NCI-H2196 (cell line): ENCODE results near the gene WDR91.
"Not testable (repeated sequence)": the region's sequence is repeated elsewhere in the genome, so short reads cannot be mapped to it uniquely, and the experiment has no call there.

Experiments
- DNase-seq: peaks from one replicate; lab custom pipeline; 2025; ENCODE audit not compliant: unreplicated experiment; lab: John Stamatoyannopoulos, UW

WDR91 gene

GRCh38 chr7:135234095-135234494 lies 22.8 kb upstream of the WDR91 start:
- not testable (repeated sequence) for DNase-seq

GRCh38 chr7:135233570-135233969 lies 22.2 kb upstream of the WDR91 start, which contains the start of gene STRA8:
Gene STRA8 (plus strand): TSS chr7:135233838. CDS start chr7:135240525, 6,687 bp downstream.
- DNase-seq: no peak

GRCh38 chr7:135232720-135233119 lies 21.4 kb upstream of the WDR91 start:
- no peak for DNase-seq

- no peak for DNase-seq
These were observed 20.8 kb upstream of the WDR91 start for GRCh38 chr7:135232087-135232486.

- no peak for DNase-seq
These were observed 20.4 kb upstream of the WDR91 start for GRCh38 chr7:135231686-135232085.

GRCh38 chr7:135224027-135224426 lies 12.7 kb upstream of the WDR91 start:
- no peak for DNase-seq

GRCh38 chr7:135217645-135218509 lies 6.6 kb upstream of the WDR91 start:
- no peak for DNase-seq

GRCh38 chr7:135215698-135216097 lies 4.4 kb upstream of the WDR91 start:
- DNase-seq: no peak

GRCh38 chr7:135215180-135215579 lies 3.9 kb upstream of the WDR91 start:
- DNase-seq: no peak

- DNase-seq: no peak
These were observed 2.5 kb upstream of the WDR91 start for GRCh38 chr7:135213831-135214230.

- not testable (repeated sequence) for DNase-seq
These were observed 790 bp upstream of the WDR91 start for GRCh38 chr7:135211946-135212685.

GRCh38 chr7:135210888-135211178 lies 493 bp downstream of the WDR91 start:
- peak; percentile 13 for DNase-seq

GRCh38 chr7:135209225-135209834 lies 2.0 kb downstream of the WDR91 start:
- DNase-seq: no peak

- DNase-seq: no peak
These were observed 3.1 kb downstream of the WDR91 start for GRCh38 chr7:135208102-135208793.

GRCh38 chr7:135207406-135208101 lies 3.8 kb downstream of the WDR91 start:
- DNase-seq: no peak

- DNase-seq: no peak
These were observed 4.4 kb downstream of the WDR91 start for GRCh38 chr7:135206941-135207391.

- no peak for DNase-seq
These were observed 5.5 kb downstream of the WDR91 start for GRCh38 chr7:135205850-135206249.

GRCh38 chr7:135204876-135205275 lies 6.5 kb downstream of the WDR91 start:
- DNase-seq: no peak

GRCh38 chr7:135204341-135204749 lies 7.0 kb downstream of the WDR91 start:
- DNase-seq: no peak

- DNase-seq: no peak
These were observed 10.0 kb downstream of the WDR91 start for GRCh38 chr7:135201350-135201749.
